ENCODE measurements around the gene ZNF497. TPM values are rescaled to one million over a fixed set of nuclear protein-coding genes. Genes with fewer than 3 reads are reported as not detected.

Gene ZNF497
- total RNA-seq, 1 donor from 2014 or later, result 3.4 TPM

GRCh38 chr19:58399903-58400302, 37.4 kb upstream of the ZNF497 start:
- no peak overlapping the region for H3K27ac ChIP-seq
- TF ChIP-seq CTCF (IDR thresholded peaks at IDR 0.05), result no peak
- TF ChIP-seq POLR2A (IDR thresholded peaks at IDR 0.05), result no peak
- no peak for TF ChIP-seq POLR2AphosphoS5 (IDR thresholded peaks at IDR 0.05; ENCODE audit: insufficient read depth in 1 of 2, low read depth in 1 of 2)
- no peaks in the 10 kb centered on the region for H3K27me3 ChIP-seq
- H3K9me3 ChIP-seq, result no peaks in the 10 kb centered on the region
- DNase-seq (ENCODE audit: extremely low spot score in 2 of 2), result no peak
- peaks cover 0 to 2% of the 10 kb centered on the region in 2 donors for H3K36me3 ChIP-seq
- intact Hi-C loops (cut with DNase I), result no loop called here
- peaks cover 34% of the 10 kb centered on the region for H3K4me1 ChIP-seq
- no peak overlapping the region for H3K4me3 ChIP-seq

- no peak overlapping the region for H3K4me3 ChIP-seq
- H3K36me3 ChIP-seq, result peaks cover 3 to 16% of the 10 kb centered on the region in 2 donors
- DNase-seq (ENCODE audit: extremely low spot score in 2 of 2), result no peak
- H3K27me3 ChIP-seq, result no peaks in the 10 kb centered on the region
- peaks cover 35% of the 10 kb centered on the region for H3K4me1 ChIP-seq
- TF ChIP-seq CTCF (IDR thresholded peaks at IDR 0.05) (no peak), POLR2A (IDR thresholded peaks at IDR 0.05) (no peak), POLR2AphosphoS5 (IDR thresholded peaks at IDR 0.05; ENCODE audit: insufficient read depth in 1 of 2, low read depth in 1 of 2) (no peak)
- no peak overlapping the region for H3K27ac ChIP-seq
- no peaks in the 10 kb centered on the region for H3K9me3 ChIP-seq
- intact Hi-C loops (cut with DNase I), result no loop called here
Measured at GRCh38 chr19:58398545-58398944, 36.0 kb upstream of the ZNF497 start.

GRCh38 chr19:58398087-58398486, 35.5 kb upstream of the ZNF497 start:
- no peaks in the 10 kb centered on the region for H3K27me3 ChIP-seq
- no peak overlapping the region for H3K4me3 ChIP-seq
- TF ChIP-seq CTCF (IDR thresholded peaks at IDR 0.05), result no peak
- TF ChIP-seq POLR2A (IDR thresholded peaks at IDR 0.05), result no peak
- no peak for TF ChIP-seq POLR2AphosphoS5 (IDR thresholded peaks at IDR 0.05; ENCODE audit: insufficient read depth in 1 of 2, low read depth in 1 of 2)
- intact Hi-C loops (cut with DNase I), result no loop called here
- no peak overlapping the region for H3K27ac ChIP-seq
- DNase-seq (ENCODE audit: extremely low spot score in 2 of 2), result no peak
- peaks cover 3 to 21% of the 10 kb centered on the region in 2 donors for H3K36me3 ChIP-seq
- no peaks in the 10 kb centered on the region for H3K9me3 ChIP-seq
- H3K4me1 ChIP-seq, result peaks cover 35% of the 10 kb centered on the region

- Histone ChIP-seq H3K4me3 (no peak overlapping the region), H3K9me3 (no peaks in the 10 kb centered on the region), H3K4me1 (peaks cover 35% of the 10 kb centered on the region), H3K27ac (no peak overlapping the region), H3K36me3 (peaks cover 3 to 26% of the 10 kb centered on the region in 2 donors), H3K27me3 (no peaks in the 10 kb centered on the region)
- TF ChIP-seq POLR2AphosphoS5 (IDR thresholded peaks at IDR 0.05; ENCODE audit: insufficient read depth in 1 of 2, low read depth in 1 of 2) (no peak), CTCF (IDR thresholded peaks at IDR 0.05) (no peak)
- intact Hi-C loops (cut with DNase I), result no loop called here
- DNase-seq (ENCODE audit: extremely low spot score in 2 of 2), result no peak
Measured at GRCh38 chr19:58397533-58398037, 35.0 kb upstream of the ZNF497 start.

DNA sequence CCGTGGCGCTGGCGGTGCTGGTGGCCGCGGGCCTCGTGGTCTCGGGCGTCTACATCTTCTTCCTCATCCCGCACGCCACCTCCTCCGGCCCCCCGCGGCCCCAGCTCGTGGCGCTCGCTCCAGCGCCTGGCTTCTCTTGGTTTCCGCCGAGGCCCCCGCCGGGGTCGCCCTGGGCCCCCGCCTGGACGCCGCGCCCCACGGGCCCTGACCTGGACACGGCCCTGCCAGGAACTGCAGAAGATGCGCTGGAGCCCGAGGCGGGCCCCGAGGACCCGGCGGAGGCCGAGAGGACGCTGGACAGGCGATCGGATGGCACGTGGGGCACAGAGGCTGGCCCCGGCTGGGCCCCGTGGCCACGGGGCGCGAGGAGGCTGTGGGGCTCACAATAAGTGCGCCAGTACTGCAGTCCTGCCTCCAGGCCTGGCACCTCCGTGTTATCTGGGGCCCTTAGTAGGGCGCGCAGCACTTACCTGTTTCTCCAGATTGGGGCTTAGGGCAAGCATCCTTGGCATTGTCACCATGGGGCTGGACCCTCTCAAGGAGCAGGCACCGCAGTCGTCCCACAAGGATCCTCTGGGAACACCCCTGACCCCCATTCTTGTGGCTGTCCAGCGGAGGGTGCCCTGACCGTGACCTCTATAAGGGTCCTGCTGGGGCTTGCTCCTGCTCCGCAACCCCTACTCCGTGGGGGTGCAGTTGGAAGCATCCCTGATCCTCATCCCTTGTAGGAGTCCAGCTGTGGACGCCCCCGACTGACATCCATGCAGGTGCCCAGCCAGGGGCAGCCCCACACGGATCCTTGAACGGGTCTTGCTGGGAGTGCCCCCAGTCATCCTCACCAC, 34.4 kb upstream of the ZNF497 start:
- no peak for DNase-seq (ENCODE audit: extremely low spot score in 2 of 2)
- Histone ChIP-seq H3K27ac (no peak overlapping the region), H3K9me3 (no peaks in the 10 kb centered on the region), H3K27me3 (no peaks in the 10 kb centered on the region), H3K4me1 (peaks cover 30% of the 10 kb centered on the region), H3K36me3 (peaks cover 3 to 30% of the 10 kb centered on the region in 2 donors), H3K4me3 (peak overlapping the region; percentile 10 to 31)
- no peak for TF ChIP-seq CTCF (IDR thresholded peaks at IDR 0.05)
- TF ChIP-seq POLR2AphosphoS5 (IDR thresholded peaks at IDR 0.05; ENCODE audit: insufficient read depth in 1 of 2, low read depth in 1 of 2), result no peak
- TF ChIP-seq POLR2A (IDR thresholded peaks at IDR 0.05), result no peak
- intact Hi-C loops (cut with DNase I), result no loop called here
